Upper lobe of right lung (tissue), 1 donor: Measurements from ENCODE around the gene NUCB1. TPM values are rescaled to one million over a fixed set of nuclear protein-coding genes. Genes with fewer than 3 reads are reported as not detected.
"Not testable (repeated sequence)": the region's sequence is repeated elsewhere in the genome, so short reads cannot be mapped to it uniquely, and the experiment has no call there.

ENCODE experiments used
- ATAC-seq: fragments of 200-7000 bp; cut with Tn5 transposase; one replicate; pipeline ENCODE4 v1.9.1; 2020; ENCODE audit warnings: mild to moderate bottlenecking, moderate library complexity
- DNase-seq: peaks from one replicate; pipeline ENCODE4 v3.0.0-alpha.2; 2020
- H3K27ac ChIP-seq: fragments of 200-600 bp; one replicate; pipeline ENCODE4 v1.8.0; 2022
- H3K27me3 ChIP-seq: fragments of 200-600 bp; one replicate; pipeline ENCODE4 v1.8.0; 2022; ENCODE audit warnings: mild to moderate bottlenecking
- H3K36me3 ChIP-seq: fragments of 200-600 bp; one replicate; pipeline ENCODE4 v1.8.0; 2022
- H3K4me1 ChIP-seq: fragments of 200-600 bp; one replicate; pipeline ENCODE4 v1.8.0; 2022
- H3K4me3 ChIP-seq: fragments of 200-600 bp; one replicate; pipeline ENCODE4 v1.8.0; 2022; ENCODE audit warnings: mild to moderate bottlenecking
- H3K9me3 ChIP-seq: fragments of 200-600 bp; one replicate; pipeline ENCODE4 v1.8.0; 2022
- CTCF ChIP-seq: fragments of 200-600 bp; IDR thresholded peaks from one replicate; pipeline ENCODE4 v1.8.0; 2022; ENCODE audit warnings: antibody characterized with exemption
- intact Hi-C: fragments of 100-400 bp; cut with DNase I; formaldehyde crosslinking; loops from one replicate; pipeline ENCODE4 v1.11.0; 2022
- total RNA-seq: library from RNA; stranded (reverse); fragmentation: NEBNext Ultra II Directional; extraction: Animal tissue kit (Norgen Biotek cat#: 25700); gene quantifications from one replicate; pipeline ENCODE4 v1.2.1, GENCODE V29; 2021
- donor health status: DM: no; HTN: yes; CAD: no; lungs with severe emphysema.

NUCB1 gene
- total RNA-seq, 1 donor from 2014 or later = 287 TPM

DNA sequence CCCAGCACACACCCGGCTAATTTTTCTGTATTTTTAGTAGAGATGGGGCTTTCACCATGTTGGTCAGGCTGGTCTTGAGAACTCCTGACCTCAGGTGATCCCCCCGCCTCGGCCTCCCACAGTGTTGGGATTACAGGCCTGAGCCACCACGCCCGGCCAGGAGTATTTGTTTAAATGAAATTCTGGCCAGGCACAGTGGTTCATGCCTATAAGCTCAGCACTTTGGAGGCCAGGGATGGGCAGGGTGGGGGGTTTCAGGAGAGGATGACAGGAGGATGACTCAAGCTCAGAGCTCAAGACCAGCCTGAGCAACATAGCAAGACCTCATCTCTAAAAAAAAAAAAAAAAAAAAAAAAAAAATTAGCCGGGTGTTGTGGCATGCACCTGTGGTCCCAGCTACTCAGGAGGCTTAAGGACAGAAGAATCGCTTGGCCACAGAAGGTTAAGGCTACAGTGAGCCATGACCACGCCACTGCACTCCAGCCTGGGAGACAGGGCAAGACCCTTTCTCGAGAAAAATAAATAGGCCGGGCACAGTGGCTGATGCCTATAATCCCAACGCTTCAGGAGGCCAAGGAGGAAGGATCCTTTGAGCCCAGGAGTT is 25.2 kb downstream of the NUCB1 start:
- ATAC-seq (no peak), DNase-seq (peak; percentile 65)
- Histone ChIP-seq H3K4me1 (peaks cover 6% of the 10 kb centered on the region), H3K27me3 (no peaks in the 10 kb centered on the region), H3K36me3 (peaks cover 25% of the 10 kb centered on the region), H3K9me3 (no peaks in the 10 kb centered on the region), H3K27ac (no peak overlapping the region), H3K4me3 (no peak overlapping the region)
- no peak for TF ChIP-seq CTCF
- intact Hi-C loops = no loop called here

- H3K27me3 ChIP-seq, DNase-seq, H3K9me3 ChIP-seq, ATAC-seq, H3K4me3 ChIP-seq, H3K4me1 ChIP-seq, intact Hi-C loops: not testable (repeated sequence)
- Histone ChIP-seq H3K36me3 (peaks cover 22% of the 10 kb centered on the region), H3K27ac (peak overlapping the region; percentile 56)
Observed at GRCh38 chr19:48925890-48926289, 25.8 kb downstream of the NUCB1 start.

- ATAC-seq = peak; percentile 81
- peak; percentile 81 for DNase-seq
Observed at GRCh38 chr19:48926909-48927308, 26.8 kb downstream of the NUCB1 start.

GRCh38 chr19:48927692-48928091 is 27.6 kb downstream of the NUCB1 start:
- peak overlapping the region; percentile 74 for H3K27ac ChIP-seq
- H3K4me3 ChIP-seq, H3K9me3 ChIP-seq, H3K36me3 ChIP-seq, intact Hi-C loops, H3K4me1 ChIP-seq, H3K27me3 ChIP-seq: not testable (repeated sequence)
- DNase-seq (peak; percentile 72), ATAC-seq (peak; percentile 7)

More at GRCh38 chr19:48926909-48927308, 26.8 kb downstream of the NUCB1 start:
- no peaks in the 10 kb centered on the region for H3K27me3 ChIP-seq
- peak overlapping the region; percentile 74 for H3K27ac ChIP-seq
- no peaks in the 10 kb centered on the region for H3K9me3 ChIP-seq
- H3K4me1 ChIP-seq = peaks cover 6% of the 10 kb centered on the region
- H3K4me3 ChIP-seq = peak overlapping the region; percentile 21
- peaks cover 12% of the 10 kb centered on the region for H3K36me3 ChIP-seq
- no peak for TF ChIP-seq CTCF
- intact Hi-C loops = no loop called here

- Histone ChIP-seq H3K4me3 (no peak overlapping the region), H3K9me3 (no peaks in the 10 kb centered on the region), H3K36me3 (no peaks in the 10 kb centered on the region), H3K27ac (peak overlapping the region; percentile 74), H3K27me3 (no peaks in the 10 kb centered on the region), H3K4me1 (peaks cover 11% of the 10 kb centered on the region)
- intact Hi-C loops = no loop called here
- no peak for TF ChIP-seq CTCF
- ATAC-seq = peak; percentile 63
- peak; percentile 68 for DNase-seq
Observed at GRCh38 chr19:48928164-48929025, 28.3 kb downstream of the NUCB1 start.

GRCh38 chr19:48933382-48933932 is 33.3 kb downstream of the NUCB1 start, which contains the start of gene DHDH:
Gene DHDH (plus strand): TSS chr19:48933699. CDS start chr19:48933722, 23 bp downstream.
- intact Hi-C loops = no loop called here
- H3K4me1 ChIP-seq = peaks cover 10% of the 10 kb centered on the region
- H3K27me3 ChIP-seq = no peaks in the 10 kb centered on the region
- peak within 1 kb of the TSS; percentile 28 for H3K27ac ChIP-seq
- peak within 1 kb of the TSS; percentile 57 for H3K4me3 ChIP-seq
- ATAC-seq (peak; percentile 96), DNase-seq (peak; percentile 95)
- no peak for TF ChIP-seq CTCF
- H3K36me3 ChIP-seq = no peaks in the 10 kb centered on the region
- no peaks in the 10 kb centered on the region for H3K9me3 ChIP-seq
